ENCODE data around the gene SPINDOC.

SPINDOC gene

GRCh38 chr11:63813563-63814382 is 517 bp downstream of the SPINDOC start:
- peak; percentile 24; the same call in 1 of the 2 replicates for TF ChIP-seq MAX (IDR thresholded peaks at IDR 0.05)
- no peak for TF ChIP-seq USF1 (IDR thresholded peaks at IDR 0.05)

- TF ChIP-seq NFIC (IDR thresholded peaks at IDR 0.05) = no peak
- TF ChIP-seq TEAD4 (IDR thresholded peaks at IDR 0.05) = no peak
- TF ChIP-seq REST (IDR thresholded peaks at IDR 0.05; ENCODE audit: low read depth) = no peak
- no peak for TF ChIP-seq EP300 (IDR thresholded peaks at IDR 0.05; ENCODE audit: borderline replicate concordance)
- TF ChIP-seq YY1 (IDR thresholded peaks at IDR 0.05; ENCODE audit: low read depth) = no peak
- no peak for TF ChIP-seq TAF1 (IDR thresholded peaks at IDR 0.05; ENCODE audit: low read depth)
- TF ChIP-seq FOXM1 (IDR thresholded peaks at IDR 0.05; ENCODE audit: borderline replicate concordance, low read depth) = no peak
- no peak for TF ChIP-seq CEBPB (IDR thresholded peaks at IDR 0.05)
- no peak for TF ChIP-seq CREB1 (IDR thresholded peaks at IDR 0.05; ENCODE audit: low read depth)
- no peak for TF ChIP-seq EGR1 (IDR thresholded peaks at IDR 0.05)
- TF ChIP-seq USF1 (IDR thresholded peaks at IDR 0.05) = no peak
- TF ChIP-seq MAX (IDR thresholded peaks at IDR 0.05) = no peak
- TF ChIP-seq ZBTB7A (IDR thresholded peaks at IDR 0.05; ENCODE audit: low read depth) = no peak
- TF ChIP-seq RAD21 (IDR thresholded peaks at IDR 0.05; ENCODE audit: low read depth) = no peak
These were observed 1.1 kb downstream of the SPINDOC start for GRCh38 chr11:63814383-63814736.

- no peak for TF ChIP-seq REST (IDR thresholded peaks at IDR 0.05; ENCODE audit: low read depth)
- no peak for TF ChIP-seq FOXM1 (IDR thresholded peaks at IDR 0.05; ENCODE audit: borderline replicate concordance, low read depth)
- no peak for TF ChIP-seq RAD21 (IDR thresholded peaks at IDR 0.05; ENCODE audit: low read depth)
- TF ChIP-seq EP300 (IDR thresholded peaks at IDR 0.05; ENCODE audit: borderline replicate concordance) = no peak
- no peak for TF ChIP-seq YY1 (IDR thresholded peaks at IDR 0.05; ENCODE audit: low read depth)
- TF ChIP-seq NFIC (IDR thresholded peaks at IDR 0.05) = no peak
- TF ChIP-seq ZBTB7A (IDR thresholded peaks at IDR 0.05; ENCODE audit: low read depth) = no peak
- TF ChIP-seq TCF12 (IDR thresholded peaks at IDR 0.05; ENCODE audit: low read depth) = no peak
- TF ChIP-seq TAF1 (IDR thresholded peaks at IDR 0.05; ENCODE audit: low read depth) = no peak
- TF ChIP-seq MAX (IDR thresholded peaks at IDR 0.05) = no peak
- no peak for TF ChIP-seq CREB1 (IDR thresholded peaks at IDR 0.05; ENCODE audit: low read depth)
- no peak for TF ChIP-seq EGR1 (IDR thresholded peaks at IDR 0.05)
- no peak for TF ChIP-seq CEBPB (IDR thresholded peaks at IDR 0.05)
These were observed 2.9 kb downstream of the SPINDOC start for GRCh38 chr11:63816166-63816565.

GRCh38 chr11:63816732-63817131 is 3.5 kb downstream of the SPINDOC start:
- TF ChIP-seq MAX (IDR thresholded peaks at IDR 0.05) = no peak
- TF ChIP-seq RAD21 (IDR thresholded peaks at IDR 0.05; ENCODE audit: low read depth) = no peak
- TF ChIP-seq FOXM1 (IDR thresholded peaks at IDR 0.05; ENCODE audit: borderline replicate concordance, low read depth) = no peak

GRCh38 chr11:63817758-63818498 is 4.7 kb downstream of the SPINDOC start:
- no peak for TF ChIP-seq TAF1 (IDR thresholded peaks at IDR 0.05; ENCODE audit: low read depth)

GRCh38 chr11:63818609-63819008 is 5.4 kb downstream of the SPINDOC start:
- TF ChIP-seq REST (IDR thresholded peaks at IDR 0.05; ENCODE audit: low read depth) = no peak
- no peak for TF ChIP-seq ZBTB7A (IDR thresholded peaks at IDR 0.05; ENCODE audit: low read depth)
- TF ChIP-seq EGR1 (IDR thresholded peaks at IDR 0.05) = no peak
- no peak for TF ChIP-seq TAF1 (IDR thresholded peaks at IDR 0.05; ENCODE audit: low read depth)
